ENCODE data around the gene MRPS6. TPM values are rescaled to one million over a fixed set of nuclear protein-coding genes. Genes with fewer than 3 reads are reported as not detected.

The MRPS6 gene
- total RNA-seq, 1 experiment from 2014 or later: 18.3 TPM

DNA sequence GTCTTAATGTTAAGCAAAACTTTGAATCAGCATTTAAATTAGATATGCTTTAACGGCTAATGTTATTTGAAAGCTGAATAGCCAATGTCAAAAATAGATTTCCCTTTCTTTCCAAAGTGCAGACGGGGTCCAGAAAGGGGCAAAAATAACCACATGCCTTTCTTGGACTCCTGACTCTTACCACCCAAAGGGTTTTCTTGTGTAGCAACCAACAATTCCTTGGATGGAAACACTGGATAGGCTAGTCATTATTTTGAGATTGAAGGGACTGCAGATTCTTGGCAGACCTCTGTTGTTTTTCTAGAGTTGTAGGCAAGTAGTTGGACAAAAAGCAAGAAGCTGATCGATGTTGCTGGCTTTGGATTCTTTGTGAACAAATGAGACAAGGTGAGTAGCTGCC is 107.0 kb downstream of the MRPS6 start:
- DNase-seq (ENCODE audit: low read depth): no peak

DNA sequence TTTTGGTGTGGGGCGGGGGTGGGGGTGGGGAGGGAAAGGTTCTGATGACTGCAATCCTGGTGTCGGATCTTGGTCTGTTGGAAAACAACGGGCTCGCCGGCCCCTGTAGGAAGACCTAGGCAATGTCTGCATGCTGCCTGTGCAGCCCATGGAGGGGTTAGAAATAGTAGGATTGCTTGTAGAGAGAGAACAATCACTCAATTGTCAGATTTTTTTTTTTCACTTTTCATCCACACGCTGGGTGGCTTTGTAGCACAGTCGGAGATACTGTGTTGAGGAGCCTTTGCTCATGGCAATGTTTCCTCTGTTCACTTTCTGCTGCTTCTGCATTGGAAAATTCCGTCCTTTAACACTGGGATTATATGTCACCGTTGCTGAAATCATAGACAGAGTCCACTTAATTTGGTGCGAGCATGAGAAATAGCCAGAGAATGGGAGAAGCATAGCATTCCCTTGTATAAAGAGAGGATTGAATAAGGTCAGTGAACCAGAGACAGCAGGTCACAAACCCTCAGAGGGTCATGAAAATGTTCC is 107.5 kb downstream of the MRPS6 start:
- no peak for DNase-seq (ENCODE audit: low read depth)

DNA sequence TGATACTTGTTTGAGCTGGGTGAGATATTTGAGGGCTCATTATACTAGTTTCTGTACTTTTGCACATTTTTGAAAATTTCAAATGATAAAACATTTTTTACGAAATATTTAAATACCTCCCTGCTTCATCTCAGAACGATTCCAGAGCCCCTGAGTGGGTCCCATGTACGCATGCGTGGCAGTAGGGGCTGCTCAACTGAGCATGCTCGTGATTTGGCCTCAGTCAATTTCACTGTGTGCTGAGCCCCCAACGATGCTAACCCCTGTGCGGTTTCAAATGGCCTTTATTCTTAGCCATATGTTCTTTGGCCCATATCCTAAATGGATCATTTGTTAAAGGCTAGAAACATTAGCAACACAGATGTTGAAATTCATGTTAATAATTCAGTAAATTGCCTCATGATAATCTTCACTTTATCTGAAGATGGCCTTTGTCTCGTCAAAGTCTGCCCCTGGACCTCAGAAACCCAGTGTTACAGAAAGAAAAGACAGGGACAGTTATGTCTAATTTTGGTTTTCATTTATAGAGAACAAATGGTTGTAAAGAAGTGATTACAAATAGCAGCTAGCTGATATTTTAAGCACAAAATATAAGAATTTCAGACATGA is 108.2 kb downstream of the MRPS6 start:
- DNase-seq (ENCODE audit: low read depth): no peak

DNA sequence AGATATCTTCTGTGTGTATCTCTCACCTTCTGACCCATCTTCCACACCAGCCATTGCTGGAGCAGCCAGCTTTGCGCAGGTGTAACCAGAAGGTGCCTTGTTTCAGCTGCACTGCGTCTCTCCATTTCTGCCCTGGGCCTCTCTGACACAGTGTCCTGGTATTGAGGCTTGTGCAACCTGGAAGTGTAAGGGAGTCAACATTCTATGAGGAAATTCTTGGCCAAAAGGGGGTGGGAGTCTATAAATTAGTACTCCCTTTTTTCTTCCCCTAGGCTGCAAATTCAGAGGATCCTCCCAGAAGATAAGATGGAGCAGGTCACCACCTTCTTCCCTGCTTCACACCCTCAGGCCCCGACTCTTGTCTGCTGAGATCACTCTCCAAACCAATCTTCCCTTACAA is 109.1 kb downstream of the MRPS6 start:
- no peak for DNase-seq (ENCODE audit: low read depth)

DNA sequence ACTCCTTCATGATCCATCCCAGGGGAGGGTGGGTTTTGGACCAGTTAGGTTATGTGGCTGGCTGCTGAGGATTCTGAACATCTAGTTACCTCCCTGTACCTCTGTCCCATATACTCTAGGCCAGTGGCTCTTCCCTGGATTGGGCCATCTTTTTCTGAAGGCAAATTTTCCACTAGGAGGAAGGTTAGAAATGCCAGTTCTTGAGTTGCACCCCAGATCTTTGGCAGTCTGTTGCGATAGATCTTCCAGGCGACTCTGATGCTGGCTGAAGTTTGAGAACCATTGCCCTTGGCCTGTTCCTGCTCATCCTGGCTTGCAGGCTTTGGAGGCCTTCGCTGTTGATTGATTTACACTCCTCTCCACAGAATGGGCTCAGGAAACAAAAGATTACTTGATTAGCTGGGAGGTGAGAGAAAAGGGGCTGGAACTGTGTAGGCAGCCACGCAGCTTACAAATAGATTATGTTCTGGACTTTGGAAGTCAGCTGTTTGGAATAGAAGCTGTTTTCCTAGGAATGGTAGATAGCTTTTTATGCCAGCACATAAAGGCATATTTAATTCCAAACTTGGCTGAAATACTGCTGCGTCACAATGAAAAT is 110.1 kb downstream of the MRPS6 start:
- DNase-seq (ENCODE audit: low read depth): no peak

DNA sequence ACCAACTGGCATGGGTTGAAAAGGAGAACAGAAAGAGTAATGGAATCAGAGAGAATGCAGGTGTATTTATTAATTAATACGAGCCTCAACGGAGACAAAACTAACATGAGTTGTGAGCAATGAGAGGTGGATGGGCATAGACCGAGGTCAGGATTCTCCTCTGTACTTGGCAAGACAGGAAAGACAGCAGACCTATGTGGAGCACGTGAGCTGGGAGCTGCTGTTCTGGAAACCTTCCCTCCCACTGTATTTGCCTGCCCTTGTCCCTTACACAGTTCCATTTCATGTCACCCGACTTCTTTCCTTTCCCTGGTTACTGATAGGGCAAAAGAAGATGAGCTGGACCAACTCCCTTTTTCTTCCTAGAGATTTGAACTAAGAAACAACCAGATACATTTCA is 110.9 kb downstream of the MRPS6 start:
- no peak for DNase-seq (ENCODE audit: low read depth)

DNA sequence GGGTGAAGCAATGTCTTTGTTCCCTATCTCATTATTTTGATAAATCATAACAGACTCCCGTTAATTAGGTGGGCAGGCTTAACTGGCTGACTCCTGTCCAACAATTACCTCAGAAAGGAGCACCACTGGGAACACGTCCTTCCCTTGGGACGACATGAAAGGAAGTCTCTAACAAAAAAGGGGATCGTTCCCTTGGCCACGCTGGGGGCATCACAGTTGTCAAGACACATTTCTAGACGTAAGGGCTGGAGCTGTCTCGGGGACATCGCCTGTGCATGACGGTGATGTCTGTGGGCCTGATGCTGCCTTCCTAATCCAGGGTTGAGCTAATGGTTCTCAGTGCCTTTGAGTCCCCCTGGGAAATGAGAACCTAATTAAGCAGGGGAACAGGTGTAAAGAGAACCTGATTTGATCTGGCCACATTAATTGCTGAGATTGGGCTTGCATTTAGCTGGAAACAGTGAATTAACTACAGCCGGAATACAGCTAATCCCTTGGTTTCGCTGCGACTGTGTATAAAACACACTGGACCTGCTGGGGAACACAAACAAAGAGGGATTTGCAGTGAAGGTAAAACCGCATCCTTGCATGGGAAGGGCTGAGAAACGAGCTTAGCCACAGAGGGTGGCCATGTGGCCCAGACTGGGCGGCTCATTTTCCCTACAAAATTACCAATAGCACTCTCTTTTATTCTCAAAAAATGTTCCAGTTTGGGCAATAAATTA is 111.8 kb downstream of the MRPS6 start:
- no peak for DNase-seq (ENCODE audit: low read depth)

DNA sequence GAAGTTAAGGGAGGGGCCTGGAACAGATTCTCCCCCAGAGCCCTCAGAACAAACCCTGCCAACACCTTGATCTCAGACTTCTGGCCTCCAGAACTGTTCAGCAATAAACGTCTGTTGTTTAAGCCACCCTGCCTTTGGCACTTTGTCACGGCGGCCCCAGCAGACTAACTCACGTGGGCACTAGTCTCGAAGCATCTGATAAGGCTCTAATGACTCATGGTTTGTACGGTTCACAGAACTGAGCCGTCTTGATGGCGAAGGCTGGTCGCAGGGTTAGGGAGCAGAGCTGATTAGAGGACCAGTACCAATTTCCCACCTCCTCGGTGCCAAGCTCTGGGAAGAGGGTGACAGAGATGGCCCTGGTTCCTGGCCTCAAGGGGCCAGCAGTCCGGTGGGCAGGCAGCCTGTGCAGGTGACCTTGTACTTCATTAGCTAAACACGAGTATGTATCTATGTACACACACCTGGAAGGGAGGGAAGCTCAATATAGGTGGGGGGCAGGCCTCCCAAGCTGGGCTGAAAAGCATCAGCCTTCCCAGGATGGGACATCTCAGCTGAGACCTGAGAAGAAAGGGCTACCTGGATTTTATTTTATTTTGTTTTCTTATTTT is 112.8 kb downstream of the MRPS6 start:
- DNase-seq (ENCODE audit: low read depth): peak; percentile 38

DNA sequence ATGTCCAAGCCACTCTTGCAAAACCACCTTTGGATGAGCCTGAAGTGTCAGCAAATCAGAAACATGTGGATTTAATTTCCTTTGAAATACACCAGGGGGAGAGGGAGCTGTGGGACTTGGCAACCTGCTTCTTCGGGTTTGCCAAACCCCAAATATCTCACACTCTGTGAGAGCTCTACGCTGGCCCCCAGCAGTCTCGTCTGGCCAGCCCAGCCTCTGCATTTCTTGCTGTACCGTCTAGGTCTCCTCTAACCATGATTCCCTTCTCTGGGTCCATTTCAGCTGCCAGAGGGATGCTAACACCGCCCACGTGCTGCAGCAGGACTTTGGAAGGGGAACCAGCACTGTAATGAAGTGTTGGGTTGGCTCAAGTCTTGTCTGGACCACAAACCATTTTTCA is 114.6 kb downstream of the MRPS6 start:
- DNase-seq (ENCODE audit: low read depth): no peak

DNA sequence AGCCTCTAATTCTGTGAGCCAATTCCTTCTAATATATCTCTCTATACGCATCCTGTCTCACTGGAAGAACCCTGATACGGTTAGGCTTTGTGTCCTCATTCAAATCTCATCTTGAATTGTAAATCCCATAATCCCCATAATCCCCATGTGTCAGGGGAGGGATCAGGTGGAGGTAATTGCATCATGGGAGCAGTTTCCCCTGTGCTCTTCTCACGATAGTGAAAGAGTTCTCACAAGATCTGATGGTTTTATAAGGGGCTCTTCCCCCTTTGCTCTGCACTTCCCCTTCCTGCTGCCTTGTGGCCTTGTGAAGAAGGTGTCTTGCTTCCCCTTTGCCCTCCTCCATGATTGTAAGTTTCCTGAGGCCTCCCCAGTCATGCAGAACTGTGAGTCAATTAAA is 116.1 kb downstream of the MRPS6 start:
- no peak for DNase-seq (ENCODE audit: low read depth)

DNA sequence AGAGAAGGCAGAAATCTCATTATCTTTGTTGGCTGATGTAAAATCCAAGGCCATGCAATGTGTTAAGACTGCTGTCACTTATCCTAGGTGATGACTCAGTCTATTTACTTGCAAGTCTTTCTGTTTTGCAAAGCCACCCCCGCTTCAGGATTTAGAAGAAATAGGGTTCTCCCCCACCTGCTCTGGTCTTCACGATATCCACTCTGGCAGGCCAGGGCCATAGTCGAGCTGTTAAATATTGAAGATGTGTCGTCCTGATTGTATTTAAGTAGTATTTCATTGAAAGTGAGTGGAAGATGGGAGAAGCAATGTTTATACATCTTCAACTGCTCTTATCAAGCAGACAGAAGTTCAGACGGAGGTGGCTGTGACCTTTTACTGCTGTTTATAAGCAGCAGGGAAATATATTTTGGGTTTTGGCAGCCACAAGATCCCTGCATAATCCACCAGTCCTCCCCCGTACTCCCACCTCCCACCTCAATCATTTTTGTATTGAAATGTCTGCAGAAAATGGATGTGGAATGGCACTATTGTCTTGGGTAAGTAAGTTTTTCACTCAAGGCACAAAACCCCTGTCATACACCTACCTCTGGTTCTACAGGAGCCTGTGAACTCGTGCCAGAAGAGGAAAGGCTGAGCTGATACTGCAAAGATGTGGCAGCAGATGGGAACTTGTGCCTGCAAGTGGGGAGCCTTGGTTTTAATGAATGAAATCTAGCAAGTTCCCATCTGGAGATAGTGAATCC is 117.4 kb downstream of the MRPS6 start:
- no peak for DNase-seq (ENCODE audit: low read depth)

DNA sequence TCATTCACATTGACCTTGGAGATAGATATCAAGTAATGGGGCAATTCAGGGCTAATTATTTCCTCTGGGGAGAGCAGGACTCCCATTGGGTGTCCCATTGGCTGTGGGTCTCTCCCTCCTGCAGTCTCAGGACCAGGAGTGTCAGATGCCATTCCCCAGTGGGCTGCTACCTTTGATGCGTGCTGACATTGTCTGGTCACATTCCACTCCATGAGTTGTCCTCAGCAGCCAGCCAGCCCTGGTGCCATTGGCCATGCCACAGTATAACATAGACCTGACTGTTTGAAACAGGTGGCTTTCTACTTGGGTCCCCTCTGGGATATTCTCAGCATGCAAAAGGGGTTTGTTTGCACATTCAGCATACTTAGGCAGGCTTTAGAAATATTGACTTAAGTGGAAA is 118.5 kb downstream of the MRPS6 start:
- DNase-seq (ENCODE audit: low read depth): no peak

Other genes starting within 250 kb of the MRPS6 start
- gene ATP5PO, start 157.8 kb upstream of the MRPS6 start, total RNA-seq (2014; rRNA removed; shearing (Covaris generic)): 360 and 436 TPM in 2 replicates
- gene SLC5A3, start within 50 bp of the MRPS6 start, total RNA-seq (2014; rRNA removed; shearing (Covaris generic)): 9.8 and 11.3 TPM in 2 replicates